HepG2 (cell line): ENCODE measurements around the gene HERC4. TPM values are rescaled to one million over a fixed set of nuclear protein-coding genes. Genes with fewer than 3 reads are reported as not detected.

Source experiments
- ATAC-seq: fragments of 200-7000 bp; cut with Tn5 transposase; 3 replicates; pipeline ENCODE4 v1.9.1; 2020; ENCODE audit warnings: mild to moderate bottlenecking, moderate library complexity
- BruUV-seq: library from RNA; stranded (reverse); fragments of 400-500 nt; replicated peaks from 2 replicates; lab custom pipeline; 2021; lab: Mats Ljungman, UMichigan
- CTCF ChIA-PET: fragments of 300-600 bp; formaldehyde crosslinking; extraction: SDS; loops from one replicate; lab custom pipeline; 2021; ENCODE audit warnings: low total read pairs, inconsistent platforms, low intra/inter-chr PET ratio; lab: Yijun Ruan, JAX
- POLR2A ChIA-PET: fragments of 350-600 bp; sonication (Branson Sonifier 250); formaldehyde crosslinking; loops from one replicate; lab custom pipeline; 2020; ENCODE audit warnings: antibody characterized with exemption, inconsistent platforms; lab: Yijun Ruan, JAX
- DNase-seq: peaks from one replicate; pipeline ENCODE4 v3.0.0-alpha.2; 2015; ENCODE audit warnings: low spot score
- FAIRE-seq: peaks from 3 replicates; lab custom pipeline; 2011; peaks lifted over from hg19 to GRCh38; lab: Jason Lieb, UNC
- H2AFZ ChIP-seq: one replicate; pipeline ENCODE4 v1.6.1; 2011; ENCODE audit warnings: low read length, inconsistent platforms
- H3K27ac ChIP-seq: fragments of 300-600 bp; 3 replicates; pipeline ENCODE4 v1.8.0; 2011; ENCODE audit warnings: mixed run types, mild to moderate bottlenecking, mixed read lengths, low read length, inconsistent platforms; ENCODE audit not compliant: insufficient read depth; ENCODE audit errors: extremely low read length
- H3K27me3 ChIP-seq, 2 experiments: fragments of 200-600 bp in 1 of 2; 2 replicates in 1 of 2; 3 replicates in 1 of 2; pipeline versions ENCODE4 v1.6.0 to v1.8.0; 2011; ENCODE audit warnings: low read length in 2 of 2, mild to moderate bottlenecking in 2 of 2, moderate library complexity in 2 of 2, inconsistent platforms in 1 of 2; ENCODE audit not compliant: insufficient read depth in 2 of 2, control insufficient read depth in 1 of 2
- H3K36me3 ChIP-seq, 2 experiments: fragments of 200-600 bp in 1 of 2; replicated peaks in 1 of 2; 2 replicates in 1 of 2; 3 replicates in 1 of 2; pipeline versions ENCODE4 v1.5.1 to v1.8.0; 2011; ENCODE audit warnings: low read length in 2 of 2, inconsistent platforms in 1 of 2; ENCODE audit not compliant: insufficient read depth in 2 of 2, control insufficient read depth in 1 of 2
- H3K4me1 ChIP-seq: 2 replicates; pipeline ENCODE4 v1.5.1; 2012; ENCODE audit warnings: low read length, inconsistent platforms; ENCODE audit not compliant: insufficient read depth
- H3K4me2 ChIP-seq: 2 replicates; pipeline ENCODE4 v1.6.0; 2011; ENCODE audit warnings: low read depth, low read length, inconsistent platforms
- H3K4me3 ChIP-seq, 3 experiments: fragments of 200-600 bp in 1 of 3; sonication (generic), shearing (Covaris generic) in 1 of 3; replicated peaks in 1 of 3; 2 replicates each; pipeline ENCODE4 v1.5.1; 2011 to 2016; ENCODE audit warnings: low read length in 3 of 3, inconsistent platforms in 2 of 3, low read depth in 2 of 3, mild to moderate bottlenecking in 2 of 3, control low read depth in 1 of 3, mixed read lengths in 1 of 3; ENCODE audit not compliant: insufficient read depth in 1 of 3
- H3K79me2 ChIP-seq: one replicate; pipeline ENCODE4 v1.6.1; 2011; ENCODE audit warnings: low read length, inconsistent platforms; ENCODE audit not compliant: insufficient read depth
- H3K9ac ChIP-seq: 2 replicates; pipeline ENCODE4 v1.6.0; 2011; ENCODE audit warnings: mild to moderate bottlenecking, low read depth, low read length, inconsistent platforms; ENCODE audit not compliant: insufficient read depth
- H3K9me3 ChIP-seq: 2 replicates; pipeline ENCODE4 v1.5.1; 2012; ENCODE audit warnings: mild to moderate bottlenecking, low read length
- H4K20me1 ChIP-seq: 2 replicates; pipeline ENCODE4 v1.6.0; 2011; ENCODE audit warnings: inconsistent platforms, mild to moderate bottlenecking, low read length, moderate library complexity; ENCODE audit not compliant: insufficient read depth
- CBX1 ChIP-seq: IDR thresholded peaks from one replicate; pipeline ENCODE4 v1.6.1; 2016; ENCODE audit warnings: antibody characterized with exemption, low read depth
- IKZF4 ChIP-seq: sonication (generic); formaldehyde crosslinking; IDR thresholded peaks from 2 replicates; pipeline ENCODE4 v1.5.1; 2020; ENCODE audit warnings: borderline replicate concordance, mild to moderate bottlenecking, low read depth, missing genetic modification reagents; ENCODE audit errors: not compliant biosample characterization
- KLF11 ChIP-seq: IDR thresholded peaks from 2 replicates; pipeline ENCODE4 v1.6.1; 2016; ENCODE audit warnings: missing compliant biosample characterization
- KLF15 ChIP-seq: sonication (generic); formaldehyde crosslinking; IDR thresholded peaks from 2 replicates; pipeline ENCODE4 v1.8.1; 2023; ENCODE audit warnings: borderline replicate concordance, mild to moderate bottlenecking, inconsistent platforms, missing genetic modification reagents, mixed read lengths
- NR2F2 ChIP-seq: IDR thresholded peaks from 2 replicates; pipeline ENCODE4 v1.6.1; 2012; ENCODE audit warnings: low read depth, inconsistent platforms, borderline replicate concordance
- TAF15 ChIP-seq: fragments of 200-400 bp; formaldehyde crosslinking; IDR thresholded peaks from one replicate; pipeline ENCODE4 v1.6.1; 2018; ENCODE audit warnings: mild to moderate bottlenecking, low read depth, low read length; ENCODE audit not compliant: poor library complexity, severe bottlenecking
- ZMYM4 ChIP-seq: sonication (generic); formaldehyde crosslinking; IDR thresholded peaks from 2 replicates; pipeline ENCODE4 v1.8.1; 2023; ENCODE audit warnings: mild to moderate bottlenecking, missing genetic modification reagents
- WGBS: methylation state at CpG from one replicate; pipeline ENCODE4 v1.1.6; 2017; ENCODE audit warnings: low lambda C conversion rate; 5-methylcytosine and 5-hydroxymethylcytosine counted together
- in situ Hi-C: cut with HindIII; loops from 2 replicates; pipeline ENCODE4 v1.10.0; 2017; ENCODE audit warnings: low pct_unique_long_range_greater_than_20kb; ENCODE audit not compliant: extremely low pct_ligation_motif_present
- intact Hi-C: fragments of 100-400 bp; cut with micrococcal nuclease; formaldehyde crosslinking; loops from one replicate; pipeline ENCODE4 v1.10.0; 2022; ENCODE audit not compliant: unreplicated experiment
- polyA plus RNA-seq, 8 experiments: library from polyadenylated mRNA; depleted of rRNA in 3 of 8; stranded (reverse) in 7 of 8; unstranded in 1 of 8; fragments of >200 nt; fragmentation: Illumina TruSeq in 4 of 8; extraction: Trizol in 4 of 8; gene quantifications; 2 replicates each; pipeline versions ENCODE4 v1.2.1 to v1.2.3, GENCODE V29; 2011 to 2016; ENCODE audit warnings: low read depth in 4 of 8, missing spikeins in 1 of 8, mixed read lengths in 1 of 8; ENCODE audit not compliant: insufficient read depth in 1 of 8
- total RNA-seq, 5 experiments: library from RNA; depleted of rRNA; stranded (reverse); fragments of >200 nt; fragmentation: Illumina TruSeq; extraction: Trizol; gene quantifications; 2 replicates each; pipeline ENCODE4 v1.2.3, GENCODE V29; 2016; ENCODE audit warnings: low read depth in 1 of 5
- TF ChIP-seq, protein P1 (sequence below): sonication (generic); formaldehyde crosslinking; IDR thresholded peaks from 2 replicates; pipeline ENCODE4 v1.5.1; 2020; ENCODE audit warnings: mild to moderate bottlenecking, missing genetic modification reagents, moderate library complexity
- TF ChIP-seq, protein P2 (sequence below): sonication (generic); formaldehyde crosslinking; IDR thresholded peaks from 2 replicates; pipeline ENCODE4 v1.4.0; 2020; ENCODE audit warnings: mild to moderate bottlenecking, missing genetic modification reagents
- TF ChIP-seq, protein P3 (sequence below): sonication (generic); formaldehyde crosslinking; IDR thresholded peaks from 2 replicates; pipeline ENCODE4 v1.4.0; 2020; ENCODE audit warnings: missing genetic modification reagents

Gene HERC4
- total and polyA plus RNA-seq, 2 of the 13 experiments (the other 11 are each of a cell fraction or from before 2014, with no cell fraction given), result 9.8 to 20.2 TPM

DNA sequence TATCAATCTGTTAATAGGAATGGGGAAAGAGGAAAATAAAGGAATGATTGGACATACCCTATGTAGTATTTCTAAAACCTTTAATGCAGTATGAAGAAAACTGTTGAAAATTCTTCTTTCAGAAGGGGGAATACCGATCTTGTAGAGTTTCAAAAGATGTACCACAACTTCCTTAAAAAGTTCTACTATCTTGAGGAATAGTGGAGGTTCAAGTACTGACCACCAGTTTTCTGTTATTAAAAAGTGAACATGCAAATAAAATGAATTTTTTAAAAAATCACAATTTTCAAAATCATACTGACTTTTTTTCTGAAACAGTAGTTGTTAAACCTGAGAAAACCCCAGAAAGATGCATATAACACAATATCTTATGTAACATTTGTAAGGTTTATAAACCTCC lies 86.5 kb downstream of the HERC4 start:
- 94% methylated on average over 1 of the region's 1 CpG for WGBS
- POLR2A ChIA-PET, result no interaction called here
- CTCF ChIA-PET, result no interaction called here
- H3K27me3 ChIP-seq, result no peaks in the 10 kb centered on the region
- BruUV-seq, result no TSS peak
- no peak overlapping the region for H3K4me3 ChIP-seq
- in situ Hi-C loops (no loop called here), intact Hi-C loops (no loop called here)
- ATAC-seq (no peak), FAIRE-seq (no peak), DNase-seq (no peak)
- H2AFZ ChIP-seq, result no peak overlapping the region
- H3K9me3 ChIP-seq, result no peaks in the 10 kb centered on the region
- no peaks in the 10 kb centered on the region for H3K79me2 ChIP-seq
- H3K36me3 ChIP-seq, result peaks cover 3 to 37% of the 10 kb centered on the region in 2 experiments; a peak in 3 of 5 replicates
- H4K20me1 ChIP-seq, result no peaks in the 10 kb centered on the region
- H3K27ac ChIP-seq, result no peak overlapping the region
- H3K4me1 ChIP-seq, result no peaks in the 10 kb centered on the region
- H3K9ac ChIP-seq, result no peak overlapping the region
- H3K4me2 ChIP-seq, result no peak overlapping the region
- no peak for TF ChIP-seq IKZF4 (CRISPR knock-in tag)
- TF ChIP-seq, protein P1, sequence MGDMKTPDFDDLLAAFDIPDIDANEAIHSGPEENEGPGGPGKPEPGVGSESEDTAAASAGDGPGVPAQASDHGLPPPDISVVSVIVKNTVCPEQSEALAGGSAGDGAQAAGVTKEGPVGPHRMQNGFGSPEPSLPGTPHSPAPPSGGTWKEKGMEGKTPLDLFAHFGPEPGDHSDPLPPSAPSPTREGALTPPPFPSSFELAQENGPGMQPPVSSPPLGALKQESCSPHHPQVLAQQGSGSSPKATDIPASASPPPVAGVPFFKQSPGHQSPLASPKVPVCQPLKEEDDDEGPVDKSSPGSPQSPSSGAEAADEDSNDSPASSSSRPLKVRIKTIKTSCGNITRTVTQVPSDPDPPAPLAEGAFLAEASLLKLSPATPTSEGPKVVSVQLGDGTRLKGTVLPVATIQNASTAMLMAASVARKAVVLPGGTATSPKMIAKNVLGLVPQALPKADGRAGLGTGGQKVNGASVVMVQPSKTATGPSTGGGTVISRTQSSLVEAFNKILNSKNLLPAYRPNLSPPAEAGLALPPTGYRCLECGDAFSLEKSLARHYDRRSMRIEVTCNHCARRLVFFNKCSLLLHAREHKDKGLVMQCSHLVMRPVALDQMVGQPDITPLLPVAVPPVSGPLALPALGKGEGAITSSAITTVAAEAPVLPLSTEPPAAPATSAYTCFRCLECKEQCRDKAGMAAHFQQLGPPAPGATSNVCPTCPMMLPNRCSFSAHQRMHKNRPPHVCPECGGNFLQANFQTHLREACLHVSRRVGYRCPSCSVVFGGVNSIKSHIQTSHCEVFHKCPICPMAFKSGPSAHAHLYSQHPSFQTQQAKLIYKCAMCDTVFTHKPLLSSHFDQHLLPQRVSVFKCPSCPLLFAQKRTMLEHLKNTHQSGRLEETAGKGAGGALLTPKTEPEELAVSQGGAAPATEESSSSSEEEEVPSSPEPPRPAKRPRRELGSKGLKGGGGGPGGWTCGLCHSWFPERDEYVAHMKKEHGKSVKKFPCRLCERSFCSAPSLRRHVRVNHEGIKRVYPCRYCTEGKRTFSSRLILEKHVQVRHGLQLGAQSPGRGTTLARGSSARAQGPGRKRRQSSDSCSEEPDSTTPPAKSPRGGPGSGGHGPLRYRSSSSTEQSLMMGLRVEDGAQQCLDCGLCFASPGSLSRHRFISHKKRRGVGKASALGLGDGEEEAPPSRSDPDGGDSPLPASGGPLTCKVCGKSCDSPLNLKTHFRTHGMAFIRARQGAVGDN (CRISPR knock-in tag), result no peak
- no peak for TF ChIP-seq KLF11 (CRISPR knock-in tag)
- TF ChIP-seq, protein P2, sequence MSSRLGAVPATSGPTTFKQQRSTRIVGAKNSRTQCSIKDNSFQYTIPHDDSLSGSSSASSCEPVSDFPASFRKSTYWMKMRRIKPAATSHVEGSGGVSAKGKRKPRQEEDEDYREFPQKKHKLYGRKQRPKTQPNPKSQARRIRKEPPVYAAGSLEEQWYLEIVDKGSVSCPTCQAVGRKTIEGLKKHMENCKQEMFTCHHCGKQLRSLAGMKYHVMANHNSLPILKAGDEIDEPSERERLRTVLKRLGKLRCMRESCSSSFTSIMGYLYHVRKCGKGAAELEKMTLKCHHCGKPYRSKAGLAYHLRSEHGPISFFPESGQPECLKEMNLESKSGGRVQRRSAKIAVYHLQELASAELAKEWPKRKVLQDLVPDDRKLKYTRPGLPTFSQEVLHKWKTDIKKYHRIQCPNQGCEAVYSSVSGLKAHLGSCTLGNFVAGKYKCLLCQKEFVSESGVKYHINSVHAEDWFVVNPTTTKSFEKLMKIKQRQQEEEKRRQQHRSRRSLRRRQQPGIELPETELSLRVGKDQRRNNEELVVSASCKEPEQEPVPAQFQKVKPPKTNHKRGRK, result no peak
- TF ChIP-seq CBX1, result no peak
- TF ChIP-seq KLF15, result no peak
- TF ChIP-seq, protein P3, sequence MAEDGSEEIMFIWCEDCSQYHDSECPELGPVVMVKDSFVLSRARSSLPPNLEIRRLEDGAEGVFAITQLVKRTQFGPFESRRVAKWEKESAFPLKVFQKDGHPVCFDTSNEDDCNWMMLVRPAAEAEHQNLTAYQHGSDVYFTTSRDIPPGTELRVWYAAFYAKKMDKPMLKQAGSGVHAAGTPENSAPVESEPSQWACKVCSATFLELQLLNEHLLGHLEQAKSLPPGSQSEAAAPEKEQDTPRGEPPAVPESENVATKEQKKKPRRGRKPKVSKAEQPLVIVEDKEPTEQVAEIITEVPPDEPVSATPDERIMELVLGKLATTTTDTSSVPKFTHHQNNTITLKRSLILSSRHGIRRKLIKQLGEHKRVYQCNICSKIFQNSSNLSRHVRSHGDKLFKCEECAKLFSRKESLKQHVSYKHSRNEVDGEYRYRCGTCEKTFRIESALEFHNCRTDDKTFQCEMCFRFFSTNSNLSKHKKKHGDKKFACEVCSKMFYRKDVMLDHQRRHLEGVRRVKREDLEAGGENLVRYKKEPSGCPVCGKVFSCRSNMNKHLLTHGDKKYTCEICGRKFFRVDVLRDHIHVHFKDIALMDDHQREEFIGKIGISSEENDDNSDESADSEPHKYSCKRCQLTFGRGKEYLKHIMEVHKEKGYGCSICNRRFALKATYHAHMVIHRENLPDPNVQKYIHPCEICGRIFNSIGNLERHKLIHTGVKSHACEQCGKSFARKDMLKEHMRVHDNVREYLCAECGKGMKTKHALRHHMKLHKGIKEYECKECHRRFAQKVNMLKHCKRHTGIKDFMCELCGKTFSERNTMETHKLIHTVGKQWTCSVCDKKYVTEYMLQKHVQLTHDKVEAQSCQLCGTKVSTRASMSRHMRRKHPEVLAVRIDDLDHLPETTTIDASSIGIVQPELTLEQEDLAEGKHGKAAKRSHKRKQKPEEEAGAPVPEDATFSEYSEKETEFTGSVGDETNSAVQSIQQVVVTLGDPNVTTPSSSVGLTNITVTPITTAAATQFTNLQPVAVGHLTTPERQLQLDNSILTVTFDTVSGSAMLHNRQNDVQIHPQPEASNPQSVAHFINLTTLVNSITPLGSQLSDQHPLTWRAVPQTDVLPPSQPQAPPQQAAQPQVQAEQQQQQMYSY, result no peak
- no peak for TF ChIP-seq TAF15
- TF ChIP-seq ZMYM4, result no peak
- TF ChIP-seq NR2F2, result no peak
